Activated T-helper 9 cell treated with anti-CD3 and anti-CD28 coated beads, Interleukin-2, amount 50 U/mL, for 16 hours (primary cell): Measurements from ENCODE around the gene FABP1.

Experiments
- DNase-seq: peaks from one replicate; pipeline ENCODE4 v3.0.0-alpha.2; 2020; ENCODE audit warnings: low read depth

Gene FABP1

GRCh38 chr2:88137833-88138232 is 10.0 kb upstream of the FABP1 start:
- no peak for DNase-seq

DNA sequence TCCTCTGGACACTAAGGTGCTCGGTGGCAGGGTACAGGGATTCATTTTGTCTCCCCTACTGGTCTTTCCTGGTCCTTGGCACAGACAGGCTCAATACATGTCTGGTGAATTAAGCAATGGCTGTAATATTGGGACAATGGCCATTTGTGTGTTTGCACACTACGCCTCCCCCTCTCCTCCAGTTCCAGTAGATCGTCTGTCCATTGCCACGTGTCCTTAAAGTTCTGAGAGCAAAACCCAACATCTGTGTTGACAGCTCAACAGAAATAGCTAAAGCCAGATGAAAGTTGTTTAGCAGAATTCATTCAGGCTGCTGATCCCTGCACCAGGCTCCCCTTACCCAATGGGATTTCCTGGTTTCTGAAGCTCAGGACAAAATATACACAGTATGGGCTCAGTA is 9.0 kb upstream of the FABP1 start:
- no peak for DNase-seq

GRCh38 chr2:88133875-88134274 is 6.0 kb upstream of the FABP1 start:
- DNase-seq = no peak

DNA sequence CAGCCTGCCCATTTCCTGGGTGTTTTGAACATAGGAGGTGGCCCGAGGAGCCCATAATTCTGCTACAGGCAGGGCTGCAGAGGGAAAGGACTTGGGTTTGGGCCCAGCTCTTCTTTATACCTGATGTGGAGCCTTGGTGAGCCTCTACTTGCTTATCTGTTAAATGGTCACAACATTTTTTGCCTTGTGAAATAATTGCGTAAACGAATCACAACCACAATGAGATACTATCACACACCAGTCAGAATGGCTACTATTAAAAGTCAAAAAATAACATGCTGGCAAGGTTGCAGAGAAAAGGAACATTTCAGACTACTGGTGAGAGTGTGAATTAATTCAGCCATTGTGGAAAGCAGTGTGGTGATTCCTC is 4.1 kb upstream of the FABP1 start:
- DNase-seq = no peak

DNA sequence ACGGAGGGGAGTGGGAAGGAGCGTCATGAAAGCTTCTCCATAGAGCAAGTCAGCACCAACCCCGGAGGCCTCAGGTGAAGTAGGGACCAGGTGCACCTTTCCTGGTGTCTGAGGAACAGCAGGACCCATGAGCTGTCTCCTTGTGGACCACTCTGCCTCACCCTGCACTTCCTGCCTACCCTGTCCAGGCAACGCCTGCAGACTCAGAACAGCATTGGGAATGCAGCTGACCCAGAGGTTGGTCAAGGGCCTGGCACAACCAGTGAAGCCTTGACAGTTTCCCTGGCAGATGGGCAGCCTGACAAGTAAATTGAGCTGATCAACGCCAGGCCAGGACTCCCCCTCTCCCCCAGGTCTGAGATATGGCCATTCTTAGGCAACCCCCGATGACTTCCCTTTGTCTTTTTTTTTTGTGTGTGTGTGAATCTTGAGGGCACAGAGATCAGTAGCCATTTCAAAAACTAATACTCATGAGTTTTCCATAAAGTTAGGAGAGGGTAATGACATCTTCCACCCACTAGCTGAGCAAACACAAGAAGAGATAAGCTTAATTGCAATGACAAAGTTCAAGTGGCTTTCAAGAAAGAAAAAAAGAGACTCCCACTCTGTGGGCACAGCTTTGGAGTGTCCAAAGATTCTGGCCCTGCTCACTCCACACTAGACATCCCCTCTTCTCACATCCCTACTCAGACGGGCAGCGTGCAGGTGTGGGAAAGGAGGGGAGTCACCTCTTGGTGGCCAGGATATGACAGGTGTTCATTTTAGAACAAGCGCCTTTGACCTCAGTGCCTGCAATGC is 3.5 kb upstream of the FABP1 start:
- no peak for DNase-seq

- no peak for DNase-seq
These were observed 1.6 kb upstream of the FABP1 start for GRCh38 chr2:88129313-88129959.

GRCh38 chr2:88128654-88129312 is 921 bp upstream of the FABP1 start:
- DNase-seq = no peak

GRCh38 chr2:88127638-88127887 is 299 bp downstream of the FABP1 start:
- no peak for DNase-seq

GRCh38 chr2:88126772-88127637 is 857 bp downstream of the FABP1 start:
- DNase-seq = no peak

DNA sequence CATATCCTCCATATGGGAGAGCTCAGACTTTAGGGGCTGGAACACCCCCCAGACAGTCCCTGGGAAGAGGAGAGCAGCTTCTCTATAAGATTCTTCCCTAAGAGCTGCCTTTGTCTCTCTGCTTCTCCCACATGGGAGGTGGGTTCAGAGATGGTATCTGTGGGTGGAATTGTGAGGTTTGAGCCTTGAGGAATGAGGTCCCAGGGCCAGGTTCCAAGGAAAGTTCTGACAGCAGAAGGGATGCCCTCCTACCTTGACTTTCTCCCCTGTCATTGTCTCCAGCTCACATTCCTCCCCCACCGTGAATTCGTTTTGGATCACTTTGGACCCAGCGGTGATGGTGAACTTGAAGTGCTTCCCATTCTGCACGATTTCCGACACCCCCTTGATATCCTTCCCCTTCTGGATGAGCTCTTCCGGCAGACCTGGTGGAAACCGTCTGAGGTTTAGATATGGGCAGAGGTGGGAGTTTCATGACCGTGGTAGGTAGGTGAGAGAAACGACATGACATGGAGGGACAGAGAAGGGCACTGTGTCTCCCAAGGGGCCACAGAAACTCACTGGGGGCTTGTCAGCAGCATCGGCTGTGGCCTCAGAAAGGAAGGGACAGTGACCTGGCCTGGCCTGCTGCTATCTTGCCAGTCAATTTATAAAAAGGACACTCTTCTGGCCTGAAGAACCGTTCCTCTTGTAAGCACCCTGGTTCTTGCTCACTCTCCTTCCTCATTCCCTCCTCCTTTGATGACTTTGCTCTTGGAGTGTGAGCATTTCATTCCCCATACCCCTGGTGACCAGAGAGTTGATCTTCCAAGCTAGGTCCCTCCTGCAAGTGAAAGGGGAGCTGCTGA is 1.7 kb downstream of the FABP1 start:
- DNase-seq = no peak

DNA sequence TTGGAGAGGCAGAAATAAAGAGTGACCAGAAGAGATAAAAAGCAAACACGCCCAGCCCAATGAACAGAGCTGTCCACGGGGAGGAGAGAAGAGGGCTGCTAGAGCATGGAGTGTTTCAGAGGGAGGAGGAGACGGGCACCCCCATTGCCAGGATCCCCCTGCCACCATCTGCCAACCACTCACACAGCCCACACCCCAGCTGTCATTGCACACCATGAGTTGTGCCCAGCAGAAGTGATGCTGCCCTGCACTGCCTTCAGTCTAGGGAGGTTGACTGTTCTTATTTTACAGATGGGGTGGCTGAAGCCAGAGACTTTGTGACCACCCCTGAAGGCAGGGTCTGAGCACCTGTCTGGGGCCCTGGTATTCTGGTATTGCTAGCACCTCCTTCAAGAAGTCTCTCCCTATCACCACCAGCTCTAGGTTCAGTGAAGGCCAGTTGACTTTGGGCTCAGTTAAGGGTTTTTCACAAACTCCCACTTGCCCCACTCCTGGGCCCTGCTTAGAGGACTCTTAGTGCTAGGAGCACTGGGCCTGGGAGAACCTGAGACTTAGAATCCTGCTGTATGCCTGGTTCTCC is 2.4 kb downstream of the FABP1 start:
- no peak for DNase-seq

DNA sequence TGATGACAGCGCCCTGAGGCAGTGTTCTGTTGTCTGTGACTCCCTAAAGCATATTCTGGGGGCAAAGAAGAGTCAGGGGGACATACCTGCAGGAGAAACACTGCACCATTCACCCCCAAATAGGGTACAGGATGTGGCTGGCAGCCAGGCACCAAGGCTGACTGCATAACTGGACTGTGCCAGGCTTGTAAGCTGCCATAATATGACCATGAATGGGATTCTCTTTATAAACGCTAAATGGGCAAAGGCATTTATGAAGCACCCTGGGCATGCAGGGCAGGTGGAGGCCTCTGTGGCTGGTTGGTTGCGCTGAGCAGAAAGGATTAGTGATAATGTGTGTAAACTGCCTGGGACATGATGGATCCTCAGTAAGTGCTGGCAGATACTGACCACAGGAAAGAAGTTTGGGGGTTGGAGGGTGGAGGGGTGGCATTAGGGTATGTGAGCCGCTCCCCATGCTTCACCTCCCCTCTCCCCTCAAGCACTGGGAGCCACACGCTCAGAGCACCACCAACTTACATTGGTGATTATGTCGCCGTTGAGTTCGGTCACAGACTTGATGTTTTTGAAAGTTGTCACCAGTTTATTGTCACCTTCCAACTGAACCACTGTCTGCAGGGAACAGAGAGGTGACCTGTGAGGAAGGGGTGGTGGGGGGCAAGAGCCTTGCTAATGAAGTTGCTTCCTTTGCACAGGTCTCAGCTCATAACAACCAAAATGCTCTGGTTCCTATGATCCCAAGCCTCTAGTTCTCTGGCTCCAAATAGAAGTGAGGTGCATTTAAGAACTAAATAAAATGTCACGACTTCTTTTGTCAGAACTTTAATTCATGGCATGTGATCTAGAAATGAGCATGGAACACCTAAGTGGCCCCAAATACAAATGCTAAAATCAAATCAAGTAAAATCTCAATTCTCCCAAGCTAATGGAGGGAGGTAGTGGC is 3.6 kb downstream of the FABP1 start:
- no peak for DNase-seq

GRCh38 chr2:88123164-88123974 is 4.5 kb downstream of the FABP1 start:
- DNase-seq = no peak

DNA sequence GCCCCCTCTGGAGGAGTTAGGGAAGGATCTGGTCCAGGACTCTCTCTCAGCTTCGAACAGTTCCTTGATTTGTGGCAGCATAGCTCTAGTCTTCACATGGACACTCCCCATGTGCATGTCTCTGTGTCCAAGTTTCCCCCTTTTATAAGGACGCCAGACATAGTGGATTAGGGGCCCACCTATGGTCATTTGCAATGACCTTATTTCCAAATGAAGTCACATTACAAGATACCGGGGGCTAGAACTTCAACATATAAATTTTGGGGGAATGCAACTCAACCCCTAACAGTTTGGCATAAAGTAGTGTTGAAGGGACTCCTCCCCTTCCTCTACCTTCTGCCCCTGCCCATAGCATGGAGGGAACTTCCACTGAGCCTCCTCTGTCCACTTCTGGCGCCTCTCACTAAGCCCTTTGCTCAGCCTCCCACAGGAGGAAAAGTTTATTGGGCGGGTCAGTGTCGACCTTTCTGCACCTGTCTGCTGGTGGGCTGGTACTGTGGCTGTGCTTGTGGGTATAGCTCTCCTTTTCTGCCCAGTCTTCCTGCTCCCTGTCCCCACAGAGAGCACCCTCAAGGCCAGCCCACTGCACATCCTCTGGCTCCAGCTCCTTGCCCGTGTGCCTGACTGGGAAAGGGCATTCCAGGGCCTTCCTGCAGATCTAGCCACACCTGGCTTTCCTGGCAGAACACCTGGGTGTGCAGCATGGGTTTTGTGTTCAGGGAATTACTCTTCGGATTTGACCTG is 5.5 kb downstream of the FABP1 start:
- no peak for DNase-seq

- no peak for DNase-seq
These were observed 6.2 kb downstream of the FABP1 start for GRCh38 chr2:88121678-88122077.

GRCh38 chr2:88117973-88118372 is 9.9 kb downstream of the FABP1 start:
- DNase-seq = no peak

DNA sequence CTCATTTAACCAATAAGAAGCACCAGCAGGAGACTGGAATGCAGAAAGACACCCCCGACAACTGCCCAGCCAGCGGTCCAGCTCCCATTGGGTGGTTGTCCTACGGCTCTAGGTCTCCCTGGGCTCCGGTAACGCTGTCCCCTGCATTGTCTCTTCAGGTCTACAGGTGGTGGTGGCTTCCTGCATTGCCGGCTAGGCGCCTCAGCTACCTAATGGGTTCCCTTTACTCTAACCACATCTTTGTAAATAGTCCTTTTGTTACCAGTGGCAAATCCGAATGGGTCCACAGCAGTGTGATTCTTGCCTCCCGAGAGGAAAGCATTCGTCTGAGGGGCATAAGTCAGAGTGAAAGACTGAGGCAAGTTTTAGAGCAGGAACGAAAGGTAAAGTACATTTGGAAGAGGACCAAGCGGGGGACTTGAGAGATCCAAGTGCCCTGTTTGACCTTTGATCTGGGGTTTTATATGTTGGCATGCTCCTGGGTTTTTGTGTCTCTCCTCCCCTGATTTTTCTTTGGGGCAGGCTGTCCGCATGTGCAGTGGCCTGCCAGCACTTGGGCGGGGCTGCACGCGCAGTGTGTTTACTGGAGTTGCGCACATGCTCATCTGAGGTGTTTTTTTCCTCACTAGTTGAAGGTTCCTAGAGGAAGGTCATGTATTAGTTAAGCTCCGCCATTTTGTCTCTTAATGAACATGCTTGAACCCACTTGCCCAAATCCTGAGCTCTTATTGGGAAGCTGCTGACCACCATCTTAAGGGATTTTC is 11.0 kb downstream of the FABP1 start:
- DNase-seq = no peak
